Spleen (tissue), 11 donors: ENCODE measurements around the gene FAM20C. TPM values are rescaled to one million over a fixed set of nuclear protein-coding genes. Genes with fewer than 3 reads are reported as not detected.

Experiments used
- DNase-seq: peaks from one replicate; pipeline ENCODE4 v3.0.0-alpha.2; 2020
- H3K27ac ChIP-seq, 8 donors: fragments of 200-600 bp; sonication (generic) in 7 of 8; 1 replicate in 4 of 8; 2 replicates in 4 of 8; pipeline versions ENCODE4 v1.5.0 to v1.8.0; 2016 to 2021; ENCODE audit warnings: inconsistent platforms in 4 of 8, mild to moderate bottlenecking in 4 of 8, moderate library complexity in 1 of 8
- H3K27me3 ChIP-seq, 7 donors: fragments of 200-600 bp; sonication (generic) in 6 of 7; replicated peaks in 1 of 7; 1 replicate in 4 of 7; 2 replicates in 3 of 7; pipeline versions ENCODE4 v1.5.0 to v1.8.0; 2016 to 2021; ENCODE audit warnings: inconsistent platforms in 3 of 7, mild to moderate bottlenecking in 1 of 7
- H3K36me3 ChIP-seq, 6 donors: fragments of 200-600 bp; sonication (generic) in 5 of 6; 1 replicate in 4 of 6; 2 replicates in 2 of 6; pipeline versions ENCODE4 v1.5.0 to v1.8.0; 2016 to 2021; ENCODE audit warnings: inconsistent platforms in 2 of 6
- H3K4me1 ChIP-seq, 6 donors: fragments of 200-600 bp; sonication (generic) in 5 of 6; 1 replicate in 3 of 6; 2 replicates in 3 of 6; pipeline versions ENCODE4 v1.5.0 to v1.8.0; 2016 to 2021; ENCODE audit warnings: inconsistent platforms in 3 of 6
- H3K4me3 ChIP-seq, 8 donors: fragments of 200-600 bp; sonication (generic) in 7 of 8; 1 replicate in 4 of 8; 2 replicates in 4 of 8; pipeline versions ENCODE4 v1.5.0 to v1.8.0; 2016 to 2021; ENCODE audit warnings: inconsistent platforms in 4 of 8, mild to moderate bottlenecking in 4 of 8, moderate library complexity in 2 of 8
- H3K9me3 ChIP-seq, 8 donors: fragments of 200-600 bp; sonication (generic) in 7 of 8; 1 replicate in 4 of 8; 2 replicates in 4 of 8; pipeline versions ENCODE4 v1.5.0 to v1.8.0; 2016 to 2021; ENCODE audit warnings: inconsistent platforms in 4 of 8
- POLR2A ChIP-seq, 3 donors: fragments of 450-650 bp; IDR thresholded peaks; one replicate each; pipeline ENCODE4 v1.5.1; 2017; ENCODE audit warnings: antibody characterized with exemption in 3 of 3, mild to moderate bottlenecking in 1 of 3
- POLR2AphosphoS5 ChIP-seq, 3 donors: sonication (generic); formaldehyde crosslinking; IDR thresholded peaks; one replicate each; pipeline ENCODE4 v1.5.1; 2017; ENCODE audit warnings: antibody characterized with exemption in 3 of 3
- WGBS, 5 donors: extraction: QIAGEN DNeasy Blood & Tissue Kit in 3 of 5; methylation state at CpG; one replicate each; pipeline versions ENCODE4 v1.1.5 to v1.1.7; 2013 to 2018; 5-methylcytosine and 5-hydroxymethylcytosine counted together
- intact Hi-C: fragments of 100-400 bp; cut with DNase I; formaldehyde crosslinking; loops from one replicate; pipeline ENCODE4 v1.15.0; 2023; ENCODE audit warnings: low total_unique reads
- polyA plus RNA-seq, 3 donors: library from polyadenylated mRNA; stranded (reverse); fragments of 200-250 nt; gene quantifications; one replicate each; pipeline ENCODE4 v1.2.1, GENCODE V29; 2013
- total RNA-seq, 7 donors: library from RNA; depleted of rRNA in 3 of 7; stranded (reverse); fragments of >200 nt in 3 of 7; fragmentation: NEBNext Ultra II Directional in 4 of 7; extraction: Animal tissue kit (Norgen Biotek cat#: 25700) in 4 of 7; gene quantifications; one replicate each; pipeline versions ENCODE4 v1.1.0 to v1.2.1, GENCODE V29; 2016 to 2021
- TF ChIP-seq, protein P1 (sequence below), 11 experiments: fragments of 200-600 bp in 7 of 11; fragments of 450-650 bp in 4 of 11; sonication (generic) in 4 of 11; IDR thresholded peaks in 8 of 11; conservative IDR thresholded peaks in 3 of 11; 1 replicate in 7 of 11; 2 replicates in 4 of 11; pipeline versions ENCODE4 v1.4.0 to v1.8.0; 2016 to 2021; ENCODE audit warnings: antibody characterized with exemption in 11 of 11, inconsistent platforms in 4 of 11, mild to moderate bottlenecking in 1 of 11
- donor health status: healthy with polysubstance abuse.
- donor health status: DM: no; HTN: no; CAD: no; lungs with moderate emphysema.
- donor health status: DM: no; HTN: no; CAD: no.
- donor health status: Bipolar disorder and iron deficiency.
- donor health status: healthy.
- donor health status: DM: no; HTN: no; CAD: no.
- donor health status: DM: yes; HTN: yes; CAD: no.

The FAM20C gene
- total and polyA plus RNA-seq, 10 donors = 6.9 to 27.3 (median 14.6) TPM

DNA sequence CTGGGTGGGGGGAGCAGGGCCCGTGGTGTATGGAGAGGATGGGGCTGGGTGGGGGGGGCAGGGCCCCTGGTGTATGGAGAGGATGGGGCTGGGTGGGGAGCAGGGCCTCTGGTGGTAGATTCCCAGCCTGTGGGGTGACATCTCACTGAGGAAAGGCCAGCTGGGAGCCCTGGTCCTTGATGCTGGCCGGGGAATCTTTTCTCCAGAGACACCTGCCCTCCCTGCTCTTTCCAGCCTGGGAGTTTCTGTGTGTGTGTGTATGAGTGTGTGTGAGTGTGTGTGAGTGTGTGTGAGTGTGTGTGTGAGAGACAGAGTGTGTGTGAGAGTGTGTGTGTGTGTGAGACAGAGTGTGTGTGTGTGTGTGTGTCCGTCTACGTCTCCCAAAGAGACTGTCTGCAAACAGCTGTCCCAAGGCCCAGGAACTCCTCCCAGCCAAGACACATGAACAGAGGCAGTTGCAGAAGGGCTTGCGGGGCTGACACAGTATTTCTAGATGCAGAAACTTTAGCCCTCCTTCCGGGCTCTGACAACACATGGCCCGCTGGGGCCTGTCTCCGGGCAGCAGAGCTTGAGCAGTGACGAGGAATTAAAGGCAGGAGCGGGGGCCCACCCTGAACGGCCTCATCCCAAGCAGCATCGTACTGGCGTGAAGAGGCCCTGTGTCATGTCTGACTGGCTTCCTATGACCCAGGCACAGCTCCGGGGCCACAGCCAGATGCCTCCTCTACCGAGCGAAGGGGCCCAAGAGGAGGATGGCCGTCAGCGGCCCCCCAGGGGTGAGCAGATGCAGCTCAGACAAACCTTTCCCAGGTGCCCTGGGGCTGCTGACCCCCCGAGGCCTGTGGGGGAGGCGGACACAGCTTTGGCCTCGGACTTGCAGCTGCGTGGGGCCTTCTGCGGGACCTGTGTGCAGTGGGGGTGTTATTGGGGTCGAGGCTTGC is 24.3 kb downstream of the FAM20C start:
- no peak for TF ChIP-seq POLR2AphosphoS5 (IDR thresholded peaks at IDR 0.05)
- TF ChIP-seq, protein P1, sequence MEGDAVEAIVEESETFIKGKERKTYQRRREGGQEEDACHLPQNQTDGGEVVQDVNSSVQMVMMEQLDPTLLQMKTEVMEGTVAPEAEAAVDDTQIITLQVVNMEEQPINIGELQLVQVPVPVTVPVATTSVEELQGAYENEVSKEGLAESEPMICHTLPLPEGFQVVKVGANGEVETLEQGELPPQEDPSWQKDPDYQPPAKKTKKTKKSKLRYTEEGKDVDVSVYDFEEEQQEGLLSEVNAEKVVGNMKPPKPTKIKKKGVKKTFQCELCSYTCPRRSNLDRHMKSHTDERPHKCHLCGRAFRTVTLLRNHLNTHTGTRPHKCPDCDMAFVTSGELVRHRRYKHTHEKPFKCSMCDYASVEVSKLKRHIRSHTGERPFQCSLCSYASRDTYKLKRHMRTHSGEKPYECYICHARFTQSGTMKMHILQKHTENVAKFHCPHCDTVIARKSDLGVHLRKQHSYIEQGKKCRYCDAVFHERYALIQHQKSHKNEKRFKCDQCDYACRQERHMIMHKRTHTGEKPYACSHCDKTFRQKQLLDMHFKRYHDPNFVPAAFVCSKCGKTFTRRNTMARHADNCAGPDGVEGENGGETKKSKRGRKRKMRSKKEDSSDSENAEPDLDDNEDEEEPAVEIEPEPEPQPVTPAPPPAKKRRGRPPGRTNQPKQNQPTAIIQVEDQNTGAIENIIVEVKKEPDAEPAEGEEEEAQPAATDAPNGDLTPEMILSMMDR (IDR thresholded peaks at IDR 0.05 in 8 of 11, conservative IDR thresholded peaks at IDR 0.05 in 3 of 11) = no peak
- TF ChIP-seq POLR2A (IDR thresholded peaks at IDR 0.05) = no peak
- no peak for DNase-seq
- peaks cover 0 to 7% (median 0%) of the 10 kb centered on the region in 6 donors for H3K36me3 ChIP-seq
- H3K4me1 ChIP-seq = peaks cover 0 to 11% (median 0%) of the 10 kb centered on the region in 6 donors
- no peaks in the 10 kb centered on the region for H3K9me3 ChIP-seq
- H3K27ac ChIP-seq = no peak overlapping the region
- H3K4me3 ChIP-seq = no peak overlapping the region
- peaks cover 0 to 17% (median 0%) of the 10 kb centered on the region in 7 donors for H3K27me3 ChIP-seq
- WGBS, 5 donors = 76 to 90% (median 84%) methylated on average over 22 to 23 of the region's 24 CpGs
- intact Hi-C loops = no loop called here

GRCh38 chr7:217781-218180 is 25.4 kb downstream of the FAM20C start:
- no peak overlapping the region for H3K4me3 ChIP-seq
- 86 to 96% (median 90%) methylated on average over 20 to 21 of the region's 21 CpGs for WGBS, 5 donors
- peaks cover 0 to 7% (median 0%) of the 10 kb centered on the region in 6 donors for H3K36me3 ChIP-seq
- H3K9me3 ChIP-seq = no peaks in the 10 kb centered on the region
- H3K4me1 ChIP-seq = peaks cover 0 to 11% (median 0%) of the 10 kb centered on the region in 6 donors
- no peak overlapping the region for H3K27ac ChIP-seq
- no peak for DNase-seq
- peaks cover 0 to 17% (median 0%) of the 10 kb centered on the region in 7 donors for H3K27me3 ChIP-seq
- intact Hi-C loops = no loop called here
- TF ChIP-seq POLR2AphosphoS5 (IDR thresholded peaks at IDR 0.05) (no peak), POLR2A (IDR thresholded peaks at IDR 0.05) (no peak)
- TF ChIP-seq, protein P1 (IDR thresholded peaks at IDR 0.05 in 8 of 11, conservative IDR thresholded peaks at IDR 0.05 in 3 of 11) = no peak

DNA sequence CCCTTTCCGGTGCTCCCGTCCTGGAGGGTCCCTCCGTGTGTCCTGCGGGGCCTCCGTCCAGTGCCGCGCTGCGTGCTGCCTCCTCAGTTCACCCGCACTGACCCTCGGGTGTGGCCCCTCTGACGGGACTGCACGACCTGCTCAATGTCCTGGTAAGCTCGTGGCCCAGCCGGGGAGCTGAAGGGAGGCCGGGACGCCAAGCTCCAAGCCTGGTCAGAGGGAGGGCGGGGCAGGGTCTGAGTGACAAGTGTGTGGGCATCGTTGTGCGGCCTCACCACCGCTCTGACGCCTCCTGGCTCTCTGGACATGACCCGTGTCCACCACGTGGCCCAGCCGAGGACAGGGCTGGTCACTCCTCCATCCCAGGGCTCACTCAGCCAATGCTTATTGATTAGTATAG is 25.9 kb downstream of the FAM20C start:
- intact Hi-C loops = no loop called here
- peaks cover 0 to 11% (median 0%) of the 10 kb centered on the region in 6 donors for H3K4me1 ChIP-seq
- H3K27me3 ChIP-seq = peaks cover 0 to 17% (median 0%) of the 10 kb centered on the region in 7 donors
- TF ChIP-seq POLR2A (IDR thresholded peaks at IDR 0.05) = no peak
- no peak for TF ChIP-seq POLR2AphosphoS5 (IDR thresholded peaks at IDR 0.05)
- TF ChIP-seq, protein P1 (IDR thresholded peaks at IDR 0.05 in 8 of 11, conservative IDR thresholded peaks at IDR 0.05 in 3 of 11) = no peak
- no peak overlapping the region for H3K4me3 ChIP-seq
- peaks cover 0 to 7% (median 0%) of the 10 kb centered on the region in 6 donors for H3K36me3 ChIP-seq
- no peak for DNase-seq
- no peak overlapping the region for H3K27ac ChIP-seq
- no peaks in the 10 kb centered on the region for H3K9me3 ChIP-seq
- 82 to 90% (median 86%) methylated on average over 15 to 24 of the region's 24 CpGs for WGBS, 5 donors
